DMS114 treated with DMSO at 0.1 percent for 48 hours (cell line): Measurements from ENCODE around the gene CDH4.

Experiments used
- DNase-seq: peaks from one replicate; lab custom pipeline; 2025; ENCODE audit not compliant: unreplicated experiment; lab: John Stamatoyannopoulos, UW

CDH4 gene

DNA sequence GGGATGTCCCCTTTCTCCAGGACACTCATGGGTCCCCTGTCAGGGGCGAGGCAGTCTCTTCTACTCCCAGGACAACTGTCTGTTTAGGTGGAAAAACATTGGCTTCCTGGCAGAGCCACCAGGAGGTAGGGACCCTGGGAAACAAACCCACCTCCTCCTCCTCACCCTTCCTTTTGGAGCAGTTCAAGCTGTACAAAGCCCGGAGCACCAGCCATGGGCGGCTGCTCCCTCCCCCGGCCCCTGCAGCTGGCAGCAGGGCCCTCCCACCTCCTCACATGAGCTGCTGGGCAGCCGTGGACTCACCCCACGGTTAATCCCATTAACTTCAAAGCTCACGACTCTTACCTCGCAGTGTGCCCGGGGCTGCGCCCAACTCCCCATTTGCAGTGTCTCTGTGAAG is 48.6 kb downstream of the CDH4 start:
- DNase-seq = no peak

DNA sequence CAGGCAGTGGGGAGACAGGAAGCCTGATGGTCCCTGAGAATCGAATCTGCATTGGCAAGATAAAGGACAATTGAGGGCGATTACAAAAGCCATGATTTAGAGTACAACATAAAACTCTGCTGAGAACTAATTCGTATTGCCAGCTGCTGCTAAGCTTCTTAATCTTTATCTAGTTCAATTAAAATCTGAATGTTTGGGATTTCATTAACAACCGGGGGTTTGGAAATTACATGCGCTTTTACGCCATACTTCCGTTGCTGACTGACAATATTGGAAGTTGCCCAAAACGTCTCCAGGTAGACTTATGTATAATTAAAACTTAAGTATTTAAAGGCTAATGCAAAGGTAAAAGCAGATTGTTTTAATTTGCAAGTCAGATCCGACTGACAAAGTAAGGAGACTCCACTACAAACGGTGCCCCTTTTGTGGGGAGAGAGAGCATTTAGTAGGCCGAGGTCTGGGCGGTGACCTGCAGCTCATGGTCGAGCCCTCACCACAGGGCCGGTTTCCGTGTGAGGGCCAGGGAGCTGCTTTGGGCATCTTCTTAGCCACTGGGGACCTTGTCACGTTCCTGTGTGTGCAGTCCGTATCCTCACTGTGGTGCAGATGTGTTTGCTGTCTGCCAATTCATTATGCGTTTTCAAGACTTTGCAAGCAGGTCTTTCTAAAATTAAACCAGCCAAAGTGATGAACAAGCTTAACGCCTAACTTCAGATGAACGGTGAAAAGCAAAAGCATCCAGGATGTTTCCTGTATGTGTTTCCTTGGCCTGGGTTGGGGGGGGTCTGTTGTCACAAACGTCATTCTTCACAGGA is 49.9 kb downstream of the CDH4 start:
- no peak for DNase-seq

DNA sequence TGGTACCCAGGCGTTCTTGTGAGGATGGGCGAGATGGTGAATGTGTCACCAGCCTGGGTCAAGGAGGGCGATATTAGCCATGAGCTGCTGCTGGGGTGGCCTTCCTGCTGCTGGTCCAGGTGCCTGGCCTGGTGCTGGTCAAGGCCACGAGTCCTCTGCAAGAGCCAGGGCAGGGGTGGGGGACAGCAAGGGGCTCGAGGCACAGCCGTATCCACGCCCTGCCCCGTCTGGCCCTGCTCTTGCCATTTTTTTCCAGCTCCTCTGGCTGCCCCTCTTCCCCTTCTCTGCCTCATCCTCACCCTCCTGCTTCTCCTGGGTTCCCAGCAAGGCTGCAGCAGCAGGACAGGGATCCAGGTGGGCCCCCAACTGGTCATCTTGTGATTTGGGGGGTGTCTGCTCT is 51.2 kb downstream of the CDH4 start:
- DNase-seq = no peak

DNA sequence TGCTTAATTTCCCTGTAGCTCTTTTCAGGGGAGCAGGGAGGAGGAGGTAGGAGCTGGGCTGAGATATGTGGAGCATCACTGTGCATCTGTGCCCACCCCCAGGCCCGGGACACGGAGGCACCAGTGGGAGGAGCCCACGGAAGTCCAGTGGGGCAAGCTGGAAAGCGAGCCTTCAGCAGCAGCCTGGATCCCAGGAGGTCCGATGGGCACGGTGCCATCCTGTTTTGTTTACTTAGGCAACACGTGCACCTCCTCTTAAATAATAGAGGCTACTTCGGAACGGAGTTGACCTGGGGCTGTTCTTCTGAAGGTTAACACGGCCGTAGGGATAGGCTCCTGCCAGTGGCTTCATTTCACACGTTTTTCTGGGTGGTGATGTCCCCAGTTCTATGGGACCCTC is 51.6 kb downstream of the CDH4 start:
- no peak for DNase-seq

DNA sequence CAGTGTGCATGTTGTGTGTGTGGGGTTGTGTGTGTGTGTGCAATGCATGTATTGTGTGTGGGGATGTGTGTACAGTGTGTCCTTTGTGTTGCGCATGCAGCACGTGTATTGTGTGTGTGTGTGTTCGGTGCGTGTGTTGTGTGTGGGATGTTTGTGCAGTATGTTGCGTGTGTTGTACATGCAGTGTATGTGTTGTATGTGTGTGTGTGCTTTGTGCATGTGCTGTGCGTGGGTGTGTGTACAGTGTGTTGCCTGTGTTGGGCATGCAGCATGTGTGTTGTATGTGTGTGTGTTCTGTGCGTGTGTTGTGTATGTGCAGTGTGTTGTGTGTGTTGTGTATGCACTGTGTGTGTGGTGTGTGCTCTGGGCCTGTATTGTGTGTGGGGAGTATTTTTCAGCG is 52.7 kb downstream of the CDH4 start:
- DNase-seq = no peak

DNA sequence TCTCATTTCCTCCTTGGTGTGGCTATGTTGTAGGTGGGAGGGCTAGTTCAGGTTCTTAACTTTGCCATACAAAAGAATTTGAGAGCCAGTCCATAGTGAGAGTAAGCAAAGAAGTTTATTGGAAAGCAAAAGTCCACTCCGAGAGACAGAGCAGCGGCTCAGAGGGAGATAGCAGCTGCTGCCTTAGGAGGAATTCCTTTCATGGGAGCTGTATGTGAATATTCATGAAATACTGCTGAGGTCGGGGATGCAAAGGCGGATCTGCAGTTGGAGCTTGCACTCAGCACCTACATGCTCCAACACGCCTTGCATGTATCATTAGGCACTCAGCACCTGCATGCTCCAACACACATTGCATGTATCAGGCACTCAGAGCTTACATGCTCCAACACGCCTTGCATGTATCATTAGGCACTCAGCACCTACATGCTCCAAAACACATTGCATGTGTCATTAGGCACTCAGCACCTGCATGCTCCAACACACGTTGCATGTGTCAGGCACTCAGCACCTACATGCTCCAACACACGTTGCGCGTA is 54.9 kb downstream of the CDH4 start:
- no peak for DNase-seq

DNA sequence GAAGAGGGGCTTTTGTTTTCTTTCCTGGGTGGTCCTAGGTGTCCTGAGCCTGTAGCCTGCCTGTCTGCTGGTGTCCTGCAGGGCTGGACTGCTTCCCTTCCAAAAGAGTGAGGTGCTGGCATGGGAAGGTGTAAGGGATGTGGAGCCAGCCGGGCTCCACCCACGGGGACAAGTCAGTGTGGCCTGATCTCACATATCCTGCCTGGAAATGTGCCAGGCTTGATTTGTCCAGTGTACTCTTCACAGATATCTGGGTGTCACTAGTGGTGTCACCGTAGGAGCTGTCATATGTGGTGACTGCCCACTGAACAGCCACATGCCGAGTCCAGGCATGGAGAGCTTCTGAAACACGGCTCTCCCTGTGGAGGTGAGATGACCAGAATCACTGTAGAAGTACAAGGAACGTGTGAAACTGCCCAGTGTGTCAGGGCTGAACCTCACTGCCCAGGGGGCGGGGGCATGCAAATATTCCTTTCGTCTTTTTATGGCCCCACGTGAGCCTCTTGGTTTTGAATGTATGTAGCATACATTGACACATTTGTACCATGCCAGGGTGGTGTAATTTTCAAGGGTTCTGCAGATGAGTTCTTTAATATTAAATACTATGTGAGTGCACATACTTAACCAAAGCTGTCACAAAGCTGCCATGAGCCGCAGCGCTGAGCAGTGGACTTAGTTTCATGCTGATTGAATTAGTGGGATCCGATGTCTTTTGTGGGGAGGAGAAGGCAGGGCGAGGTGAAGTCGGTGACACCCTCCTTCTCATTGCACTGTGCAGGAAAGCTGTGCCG is 55.8 kb downstream of the CDH4 start:
- no peak for DNase-seq

DNA sequence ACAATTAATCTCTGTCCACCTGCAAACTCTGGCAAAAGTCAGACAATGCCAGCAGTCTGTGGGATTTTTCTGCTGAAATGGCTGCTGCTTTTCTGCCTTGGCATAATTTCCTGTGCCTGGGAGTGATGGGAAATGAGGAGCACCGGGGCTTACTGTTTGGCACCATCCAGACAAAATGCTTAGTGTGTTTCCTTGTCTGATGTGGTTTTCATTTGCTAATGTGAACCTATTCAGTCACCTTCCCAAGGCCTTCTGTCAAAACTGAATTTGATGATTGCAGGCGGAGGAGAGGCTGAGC is 56.4 kb downstream of the CDH4 start:
- no peak for DNase-seq

DNA sequence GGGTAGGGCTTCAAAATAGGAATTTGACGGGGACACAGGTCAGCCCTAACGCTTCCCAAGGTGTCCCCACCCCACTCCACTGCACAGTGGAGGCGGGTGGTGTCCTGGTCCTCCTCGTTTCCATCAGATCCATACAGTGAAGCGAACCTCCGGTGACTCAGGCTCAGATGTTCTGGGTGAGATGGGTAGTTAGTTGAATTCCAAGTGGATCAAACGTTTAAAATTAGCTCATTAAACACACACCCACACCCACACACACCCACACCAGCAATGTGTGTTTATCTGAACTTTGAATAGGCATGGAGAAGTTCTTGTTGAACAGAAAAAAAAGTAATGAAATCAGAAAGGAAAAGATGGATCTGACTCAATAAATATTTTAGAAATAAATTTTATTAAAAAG is 58.9 kb downstream of the CDH4 start:
- no peak for DNase-seq

DNA sequence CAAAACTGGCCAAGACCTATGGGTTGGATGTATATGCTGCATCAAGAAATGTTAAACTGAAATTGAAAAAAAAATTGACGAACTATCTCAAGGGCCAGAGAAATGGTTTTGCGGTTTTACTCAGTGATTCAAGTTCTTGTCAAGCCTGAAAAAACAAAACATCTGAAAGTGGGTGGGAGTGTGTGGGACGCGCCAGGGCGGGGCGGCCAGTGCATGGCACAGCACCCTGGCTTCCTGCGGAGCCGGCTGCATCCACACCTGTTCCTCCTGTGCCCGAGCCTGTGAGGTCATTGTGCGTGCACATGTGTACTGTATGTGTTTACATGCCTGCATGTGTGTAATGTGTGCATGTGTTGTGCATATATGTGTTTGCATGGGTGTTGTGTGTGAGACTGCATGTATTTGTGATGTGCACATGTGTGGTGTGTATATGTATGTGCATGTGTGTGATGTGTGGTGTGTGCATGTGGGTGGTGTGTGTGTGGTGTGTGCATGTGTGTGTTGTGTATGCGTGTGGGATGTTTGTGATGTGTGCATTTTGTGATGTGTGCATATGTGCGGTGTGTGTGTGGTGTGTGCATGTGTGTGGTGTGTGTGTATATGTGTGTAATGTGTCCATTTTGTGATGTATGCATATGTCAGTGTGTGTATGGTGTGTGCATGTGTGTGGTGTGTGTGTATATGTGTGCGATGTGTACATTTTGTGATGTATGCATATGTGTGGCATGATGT is 59.8 kb downstream of the CDH4 start:
- no peak for DNase-seq

DNA sequence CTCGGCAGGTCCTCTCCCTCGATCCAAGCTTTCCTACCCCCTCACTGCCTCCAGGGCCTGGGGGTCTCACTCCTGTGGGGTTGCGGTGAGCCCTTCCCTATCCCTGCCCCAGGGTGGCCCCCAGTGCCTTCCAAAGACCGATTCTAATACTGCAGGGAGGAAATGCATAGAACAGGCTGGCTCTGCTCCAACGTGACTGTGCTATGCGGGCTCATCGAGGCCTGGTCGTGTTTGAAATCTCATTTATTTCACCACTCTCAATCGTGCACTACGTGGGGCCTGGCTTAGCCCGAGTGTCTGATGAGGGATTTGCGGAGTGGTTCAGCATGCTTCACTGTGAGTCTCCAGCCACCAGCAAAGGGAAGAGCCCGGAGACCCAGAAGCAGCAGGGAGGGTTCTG is 60.9 kb downstream of the CDH4 start:
- no peak for DNase-seq

DNA sequence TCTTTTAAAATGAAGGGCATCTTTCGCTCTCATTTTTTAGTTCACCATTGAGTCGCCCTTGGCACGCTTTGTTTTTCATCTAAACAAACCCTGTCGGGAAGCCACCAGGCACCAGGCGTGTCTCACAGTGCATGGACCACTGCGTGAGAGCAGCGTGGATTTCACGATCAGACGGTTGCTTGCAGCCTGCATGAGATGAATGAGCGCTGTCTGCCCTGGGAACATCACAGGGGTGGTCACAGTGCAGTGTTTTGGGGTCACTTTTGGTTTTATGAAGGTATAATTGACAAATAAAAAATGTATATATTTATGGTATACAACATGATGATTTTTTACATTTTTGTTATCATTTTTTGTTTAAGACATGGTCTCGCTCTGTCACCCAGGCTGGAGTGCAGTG is 61.3 kb downstream of the CDH4 start:
- DNase-seq = no peak

DNA sequence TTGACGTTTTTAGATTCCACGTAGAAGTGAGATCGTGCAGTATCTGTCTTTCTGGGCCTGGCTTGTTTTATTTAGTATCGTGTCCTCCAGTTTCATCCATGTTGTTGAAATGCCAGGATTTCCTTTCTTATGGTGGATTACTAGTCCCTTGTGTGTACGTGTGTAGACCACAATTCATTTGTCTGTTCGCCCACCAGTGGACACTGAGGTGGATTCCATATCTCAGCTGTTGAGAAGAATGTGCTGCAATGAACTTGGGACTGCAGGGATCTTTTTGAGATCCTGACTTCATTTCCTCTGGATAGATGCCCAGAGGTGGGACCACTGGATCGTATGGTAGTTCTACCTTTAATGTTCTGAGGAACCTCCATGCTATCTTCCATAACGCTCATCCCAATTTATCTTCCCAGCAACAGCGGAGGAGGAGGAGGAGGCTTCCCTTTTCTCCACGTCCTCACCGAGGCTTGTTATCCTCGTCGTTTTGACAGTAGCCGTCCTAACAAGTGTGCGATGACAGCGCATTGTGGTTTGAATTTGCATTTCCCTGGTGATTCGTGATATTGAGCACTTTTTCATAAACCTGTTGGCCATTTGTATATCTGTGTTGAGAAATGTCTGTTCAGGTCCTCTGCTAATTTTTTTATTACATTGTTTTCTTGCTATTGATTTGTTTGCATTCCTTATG is 62.4 kb downstream of the CDH4 start:
- DNase-seq = no peak

DNA sequence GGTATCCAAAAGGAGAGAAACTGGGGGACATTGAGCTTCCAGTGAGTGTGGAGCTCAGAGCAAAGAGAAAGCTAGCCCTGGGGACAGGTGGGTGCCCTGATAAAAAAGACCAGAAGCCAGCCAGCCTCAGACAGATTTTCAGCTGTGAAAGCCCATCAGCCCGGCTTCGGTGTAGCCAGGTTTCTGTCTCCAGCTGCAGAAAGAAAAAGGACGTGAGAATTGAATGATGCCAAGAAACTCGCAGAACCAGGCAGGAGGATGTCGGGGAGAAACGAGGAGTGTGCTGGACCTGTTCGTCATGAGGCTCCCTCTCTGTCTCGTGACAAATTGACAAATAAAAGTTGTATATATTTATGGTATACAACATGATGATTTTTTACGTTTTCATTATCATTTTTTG is 63.3 kb downstream of the CDH4 start:
- no peak for DNase-seq

DNA sequence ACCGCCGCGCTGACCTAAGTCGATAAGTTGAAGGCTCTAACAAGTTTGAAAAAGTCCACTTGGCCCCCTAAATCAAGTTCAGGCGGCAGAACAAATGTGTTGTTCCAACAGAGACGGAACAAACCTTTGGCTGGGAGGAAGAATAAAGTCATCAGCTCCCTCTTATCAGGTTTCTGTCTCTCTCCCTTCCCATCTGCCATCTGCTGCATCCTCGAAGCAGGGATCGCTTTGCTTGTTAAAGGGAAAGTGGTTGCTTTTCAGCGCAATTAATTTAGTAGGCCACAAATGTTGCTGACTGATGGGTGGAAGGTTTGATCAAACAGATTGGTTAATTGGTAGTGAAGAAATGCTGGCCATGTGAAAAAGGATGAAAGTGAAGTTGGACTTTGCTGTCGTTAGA is 64.3 kb downstream of the CDH4 start:
- no peak for DNase-seq

DNA sequence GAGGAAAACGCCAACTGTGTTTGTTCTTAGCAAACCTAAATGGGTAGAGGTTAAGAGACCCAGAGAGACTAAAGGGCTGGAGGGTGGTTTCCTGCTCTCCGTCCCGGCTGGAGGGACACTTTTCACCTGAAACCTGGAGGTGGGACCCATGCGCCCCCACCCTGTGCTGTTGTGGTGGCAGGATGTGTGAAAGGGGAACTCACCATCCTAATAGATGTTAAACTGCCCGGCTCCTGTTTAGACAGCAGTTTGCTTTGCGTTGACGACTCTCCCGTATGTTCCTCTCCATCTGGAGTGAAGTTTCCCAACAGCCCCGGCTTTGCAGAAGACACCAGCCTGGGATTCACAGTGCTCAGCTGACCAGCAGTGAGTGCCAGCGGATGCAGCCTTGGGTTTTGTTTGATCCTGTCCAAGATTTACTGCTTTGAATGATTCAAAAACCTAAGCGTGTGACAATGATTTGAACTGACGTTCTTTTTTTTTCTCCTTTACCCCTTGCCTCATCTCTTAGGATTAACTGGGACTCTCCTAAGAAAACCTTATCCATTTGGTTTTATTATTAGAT is 66.0 kb downstream of the CDH4 start:
- no peak for DNase-seq

DNA sequence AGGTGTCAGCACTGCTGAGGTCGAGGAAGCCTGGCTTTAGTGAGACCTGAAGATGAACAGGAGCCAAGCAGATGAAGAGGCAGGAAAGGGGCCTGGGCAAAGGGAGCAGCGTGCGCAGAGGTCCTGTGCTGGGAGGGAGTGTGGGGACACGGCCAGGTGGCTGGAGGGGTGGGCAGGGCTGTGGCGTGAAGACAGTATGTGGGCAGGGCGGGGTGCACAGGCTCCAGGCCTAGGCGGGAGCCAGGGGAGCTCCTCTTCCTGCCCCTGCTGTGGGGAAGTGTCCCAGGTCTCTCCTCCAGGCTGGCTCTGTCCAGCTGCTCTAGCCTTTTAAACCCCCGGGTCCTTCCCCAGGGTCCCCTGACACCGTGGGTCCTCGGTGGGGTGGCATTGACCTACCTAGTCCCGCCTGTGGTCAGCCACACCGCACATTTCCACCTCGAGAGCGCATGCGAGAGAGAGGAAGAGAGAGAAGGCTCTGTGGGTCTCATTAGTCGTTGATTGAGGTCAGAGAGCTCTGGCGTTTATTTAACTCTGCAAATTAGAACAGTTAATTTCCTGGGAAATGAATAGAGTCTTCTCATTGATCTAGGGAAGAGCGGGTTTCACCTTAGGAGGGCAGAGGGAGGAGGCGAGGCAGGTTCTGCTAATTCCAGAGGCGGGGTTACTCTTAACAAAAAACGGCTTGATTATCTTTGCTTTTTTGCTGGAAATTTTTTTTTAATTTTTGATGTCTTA is 68.8 kb downstream of the CDH4 start:
- no peak for DNase-seq

DNA sequence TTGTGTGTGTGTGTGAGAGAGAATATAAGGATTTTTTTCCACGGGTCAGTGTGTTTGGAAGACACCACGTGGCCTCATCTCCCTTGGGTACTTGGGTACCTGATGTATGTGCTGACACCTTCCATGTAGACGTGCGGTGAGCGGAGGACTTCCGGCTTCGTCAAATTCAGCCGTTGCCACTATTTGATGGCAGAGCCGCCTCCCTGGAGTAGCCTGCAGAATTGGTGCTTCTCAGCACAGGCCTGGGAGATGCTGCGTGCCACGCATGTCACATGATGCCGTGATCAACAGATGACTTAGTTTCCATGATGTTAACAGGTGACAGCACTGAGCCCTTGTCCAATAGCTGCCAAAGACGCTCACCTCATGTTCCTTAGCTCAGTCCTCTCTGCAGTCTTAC is 69.4 kb downstream of the CDH4 start:
- no peak for DNase-seq

DNA sequence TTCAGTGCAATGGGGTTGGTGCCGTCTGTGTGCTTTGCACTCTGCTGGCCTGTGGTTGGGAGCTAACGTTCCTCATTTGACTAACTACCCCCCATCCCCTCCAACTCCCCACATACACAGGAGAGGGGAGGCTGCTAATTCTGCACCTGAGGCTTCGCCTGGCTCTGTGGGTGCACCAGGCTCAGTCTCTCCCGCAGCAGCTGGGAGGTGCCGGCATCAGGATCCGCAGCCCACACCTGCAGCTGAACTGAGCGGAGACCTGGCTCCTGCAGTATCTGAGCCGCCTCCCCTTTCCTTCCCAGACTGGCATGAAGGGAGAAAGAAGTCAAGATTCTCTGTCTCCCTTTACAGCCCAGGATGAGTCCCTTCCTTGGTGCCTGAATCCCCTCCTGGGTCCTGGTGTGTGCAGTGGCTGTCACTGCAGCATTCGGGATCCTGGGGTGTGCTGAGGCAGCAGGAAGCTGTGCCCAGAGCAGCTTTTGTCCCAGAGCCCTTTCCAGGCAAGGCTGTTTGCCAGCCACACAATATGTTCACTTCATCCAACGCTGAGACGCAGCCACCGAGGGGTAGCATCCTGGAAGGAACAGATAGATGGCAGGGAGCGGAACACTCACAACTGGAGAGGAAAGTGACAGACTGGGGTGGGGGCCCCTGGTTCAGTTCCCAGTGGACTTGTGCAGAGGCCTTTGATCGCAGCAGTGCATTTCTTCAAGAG is 70.2 kb downstream of the CDH4 start:
- no peak for DNase-seq

DNA sequence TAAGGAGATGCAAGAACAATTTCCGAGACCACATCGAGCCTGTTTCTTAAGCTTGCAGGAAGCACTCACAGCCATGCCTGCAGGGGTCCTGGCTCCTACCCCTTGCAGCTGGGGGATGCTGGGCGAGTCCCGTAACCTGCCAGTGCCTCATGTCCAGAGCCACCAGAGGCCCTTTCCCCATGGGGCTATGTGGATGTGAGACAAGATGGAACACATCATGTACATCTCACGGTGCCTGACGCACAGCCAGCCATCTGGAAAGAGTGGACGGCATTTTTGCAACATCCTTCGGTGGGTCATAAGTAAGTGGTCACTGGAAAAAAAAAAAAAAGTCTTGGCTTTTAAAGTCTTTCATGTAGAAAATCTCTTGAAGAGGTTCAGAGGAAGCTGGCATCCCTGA is 72.8 kb downstream of the CDH4 start:
- no peak for DNase-seq
